Measurements from ENCODE around the gene SRL. TPM values are rescaled to one million over a fixed set of nuclear protein-coding genes. Genes with fewer than 3 reads are reported as not detected.

SRL gene
- total and polyA plus RNA-seq, 2 experiments from 2014 or later: 1.1 TPM; not detected in 1

GRCh38 chr16:4176906-4177417 lies 64.9 kb downstream of the SRL start:
- WGBS (ENCODE audit: low lambda C conversion rate, missing lambda C conversion rate): 42% methylated on average over 5 of the region's 5 CpGs
- Histone ChIP-seq H3K36me3 (replicated peaks; ENCODE audit: insufficient read depth, low read depth) (no peaks in the 10 kb centered on the region), H3K4me1 (ENCODE audit: insufficient read depth) (no peaks in the 10 kb centered on the region), H4K20me1 (ENCODE audit: insufficient read depth, poor library complexity, severe bottlenecking) (no peaks in the 10 kb centered on the region), H3K27me3 (no peaks in the 10 kb centered on the region), H3K79me2 (no peaks in the 10 kb centered on the region), H2AFZ (no peak overlapping the region), H3K4me3 (no peak overlapping the region), H3K27ac (peak overlapping the region; percentile 63), H3K4me2 (no peak overlapping the region), H3K9me3 (ENCODE audit: low read depth) (no peaks in the 10 kb centered on the region), H3K9me2 (replicated peaks; ENCODE audit: insufficient read depth) (no peaks in the 10 kb centered on the region)
- DNase-seq (ENCODE audit: low spot score): peak; percentile 75
- no peak for TF ChIP-seq EZH2 (IDR thresholded peaks at IDR 0.05; ENCODE audit: borderline replicate concordance)
- TF ChIP-seq, protein P1, sequence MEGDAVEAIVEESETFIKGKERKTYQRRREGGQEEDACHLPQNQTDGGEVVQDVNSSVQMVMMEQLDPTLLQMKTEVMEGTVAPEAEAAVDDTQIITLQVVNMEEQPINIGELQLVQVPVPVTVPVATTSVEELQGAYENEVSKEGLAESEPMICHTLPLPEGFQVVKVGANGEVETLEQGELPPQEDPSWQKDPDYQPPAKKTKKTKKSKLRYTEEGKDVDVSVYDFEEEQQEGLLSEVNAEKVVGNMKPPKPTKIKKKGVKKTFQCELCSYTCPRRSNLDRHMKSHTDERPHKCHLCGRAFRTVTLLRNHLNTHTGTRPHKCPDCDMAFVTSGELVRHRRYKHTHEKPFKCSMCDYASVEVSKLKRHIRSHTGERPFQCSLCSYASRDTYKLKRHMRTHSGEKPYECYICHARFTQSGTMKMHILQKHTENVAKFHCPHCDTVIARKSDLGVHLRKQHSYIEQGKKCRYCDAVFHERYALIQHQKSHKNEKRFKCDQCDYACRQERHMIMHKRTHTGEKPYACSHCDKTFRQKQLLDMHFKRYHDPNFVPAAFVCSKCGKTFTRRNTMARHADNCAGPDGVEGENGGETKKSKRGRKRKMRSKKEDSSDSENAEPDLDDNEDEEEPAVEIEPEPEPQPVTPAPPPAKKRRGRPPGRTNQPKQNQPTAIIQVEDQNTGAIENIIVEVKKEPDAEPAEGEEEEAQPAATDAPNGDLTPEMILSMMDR (IDR thresholded peaks at IDR 0.05; ENCODE audit: poor library complexity): no peak
- no peak for TF ChIP-seq EZH2phosphoT487 (IDR thresholded peaks at IDR 0.05; ENCODE audit: low read depth, severe bottlenecking, unreplicated experiment)

DNA sequence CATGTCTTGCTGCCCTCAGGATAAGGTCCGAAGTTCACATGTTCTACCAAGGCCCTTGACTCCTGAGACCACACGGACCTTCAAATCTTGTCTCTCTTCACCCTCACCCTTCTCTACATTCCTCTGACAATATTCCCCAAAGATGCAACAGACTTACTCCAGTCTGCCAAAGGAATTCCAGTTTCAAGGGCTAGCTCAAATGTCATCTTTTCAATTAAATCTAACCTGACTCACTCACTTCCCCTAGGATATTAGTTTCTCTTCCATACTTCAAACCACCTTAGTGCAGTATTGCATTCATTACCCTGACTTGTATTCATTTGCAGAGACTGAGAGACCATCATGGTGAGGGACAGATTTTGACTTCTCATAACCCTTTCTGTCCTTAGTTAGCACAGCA lies 66.0 kb downstream of the SRL start:
- Histone ChIP-seq H3K36me3 (replicated peaks; ENCODE audit: insufficient read depth, low read depth) (no peaks in the 10 kb centered on the region), H3K27ac (no peak overlapping the region), H3K9me3 (ENCODE audit: low read depth) (no peaks in the 10 kb centered on the region), H3K4me2 (no peak overlapping the region), H3K79me2 (no peaks in the 10 kb centered on the region), H2AFZ (no peak overlapping the region), H3K27me3 (no peaks in the 10 kb centered on the region), H4K20me1 (ENCODE audit: insufficient read depth, poor library complexity, severe bottlenecking) (no peaks in the 10 kb centered on the region), H3K4me3 (no peak overlapping the region), H3K4me1 (ENCODE audit: insufficient read depth) (no peaks in the 10 kb centered on the region), H3K9me2 (replicated peaks; ENCODE audit: insufficient read depth) (no peaks in the 10 kb centered on the region)
- TF ChIP-seq, protein P1 (IDR thresholded peaks at IDR 0.05; ENCODE audit: poor library complexity): no peak
- TF ChIP-seq EZH2phosphoT487 (IDR thresholded peaks at IDR 0.05; ENCODE audit: low read depth, severe bottlenecking, unreplicated experiment): no peak
- no peak for TF ChIP-seq EZH2 (IDR thresholded peaks at IDR 0.05; ENCODE audit: borderline replicate concordance)
- no peak for DNase-seq (ENCODE audit: low spot score)
- WGBS (ENCODE audit: low lambda C conversion rate, missing lambda C conversion rate): 95% methylated on average over 2 of the region's 2 CpGs

- Histone ChIP-seq H3K4me2 (no peak overlapping the region), H3K4me1 (ENCODE audit: insufficient read depth) (no peaks in the 10 kb centered on the region), H3K9me2 (replicated peaks; ENCODE audit: insufficient read depth) (no peaks in the 10 kb centered on the region), H3K27ac (no peak overlapping the region), H3K4me3 (no peak overlapping the region), H3K36me3 (replicated peaks; ENCODE audit: insufficient read depth, low read depth) (no peaks in the 10 kb centered on the region), H2AFZ (no peak overlapping the region), H3K79me2 (no peaks in the 10 kb centered on the region), H3K27me3 (no peaks in the 10 kb centered on the region), H3K9me3 (ENCODE audit: low read depth) (no peaks in the 10 kb centered on the region), H4K20me1 (ENCODE audit: insufficient read depth, poor library complexity, severe bottlenecking) (no peaks in the 10 kb centered on the region)
- TF ChIP-seq, protein P1 (IDR thresholded peaks at IDR 0.05; ENCODE audit: poor library complexity): no peak
- no peak for TF ChIP-seq EZH2 (IDR thresholded peaks at IDR 0.05; ENCODE audit: borderline replicate concordance)
- TF ChIP-seq EZH2phosphoT487 (IDR thresholded peaks at IDR 0.05; ENCODE audit: low read depth, severe bottlenecking, unreplicated experiment): no peak
- WGBS (ENCODE audit: low lambda C conversion rate, missing lambda C conversion rate): 79% methylated on average over 3 of the region's 3 CpGs
- DNase-seq (ENCODE audit: low spot score): no peak
Observed at GRCh38 chr16:4172070-4172469, 69.8 kb downstream of the SRL start.

Measured in hepatocyte (in vitro differentiated cells).